Testis (tissue), 2 donors: ENCODE results near the gene LRRK1.

Experiments
- POLR2A ChIP-seq: fragments of 450-650 bp; IDR thresholded peaks from one replicate; pipeline ENCODE4 v1.6.1; 2017; ENCODE audit warnings: antibody characterized with exemption, mild to moderate bottlenecking, moderate library complexity
- TF ChIP-seq, protein P1 (sequence below), 3 experiments: fragments of 450-650 bp in 2 of 3; fragments of 200-600 bp in 1 of 3; sonication (generic) in 1 of 3; IDR thresholded peaks; one replicate each; pipeline ENCODE4 v1.5.1; 2016 to 2019; ENCODE audit warnings: antibody characterized with exemption in 3 of 3, mild to moderate bottlenecking in 2 of 3, moderate library complexity in 1 of 3

DNA sequence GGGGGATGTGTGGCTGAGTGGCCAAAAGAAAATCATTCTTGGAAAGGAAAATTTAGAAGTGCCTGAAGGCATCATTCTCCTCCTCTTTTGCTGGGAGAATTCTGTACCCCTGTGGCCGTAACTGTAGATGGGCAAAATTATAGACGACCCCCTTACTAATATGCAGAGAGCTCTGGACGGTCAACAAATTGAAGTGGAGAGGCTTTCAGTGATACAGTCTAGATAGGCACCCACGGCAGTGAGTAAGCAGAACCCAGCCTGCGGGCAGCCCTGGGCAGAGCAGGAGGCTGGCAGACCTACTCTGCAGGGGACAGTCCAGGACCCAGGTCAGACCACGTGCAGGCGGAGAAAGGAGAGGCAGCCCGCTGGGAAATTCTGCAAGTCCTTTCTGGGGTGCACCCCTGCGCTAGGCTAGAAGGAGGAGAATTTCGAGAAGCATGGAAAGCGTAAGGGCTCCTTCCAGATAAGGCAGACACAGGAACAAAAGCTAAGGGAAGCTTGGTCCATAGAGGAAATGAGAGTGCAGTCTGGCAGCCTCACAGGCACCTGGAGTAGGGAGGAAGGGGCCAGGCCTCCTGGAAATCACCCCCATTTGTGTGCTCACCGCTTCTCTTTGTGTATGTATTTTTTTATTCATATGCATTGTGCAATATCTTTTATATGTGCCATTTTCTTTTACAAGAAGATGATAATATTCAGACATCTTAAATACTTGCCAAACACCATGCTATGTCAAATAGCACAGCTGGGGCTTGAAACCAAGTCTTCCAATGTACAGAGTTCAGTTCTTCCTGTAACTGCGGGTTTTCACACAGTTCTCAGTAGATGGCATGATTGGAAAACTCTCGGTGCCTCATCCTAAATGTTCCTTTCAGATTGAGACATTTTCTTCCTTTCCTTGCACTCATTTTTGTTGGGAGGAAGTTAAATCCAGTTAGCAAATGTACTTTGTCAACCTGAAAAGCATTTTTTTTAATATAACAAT, 40.2 kb downstream of the LRRK1 start:
- TF ChIP-seq, protein P1, sequence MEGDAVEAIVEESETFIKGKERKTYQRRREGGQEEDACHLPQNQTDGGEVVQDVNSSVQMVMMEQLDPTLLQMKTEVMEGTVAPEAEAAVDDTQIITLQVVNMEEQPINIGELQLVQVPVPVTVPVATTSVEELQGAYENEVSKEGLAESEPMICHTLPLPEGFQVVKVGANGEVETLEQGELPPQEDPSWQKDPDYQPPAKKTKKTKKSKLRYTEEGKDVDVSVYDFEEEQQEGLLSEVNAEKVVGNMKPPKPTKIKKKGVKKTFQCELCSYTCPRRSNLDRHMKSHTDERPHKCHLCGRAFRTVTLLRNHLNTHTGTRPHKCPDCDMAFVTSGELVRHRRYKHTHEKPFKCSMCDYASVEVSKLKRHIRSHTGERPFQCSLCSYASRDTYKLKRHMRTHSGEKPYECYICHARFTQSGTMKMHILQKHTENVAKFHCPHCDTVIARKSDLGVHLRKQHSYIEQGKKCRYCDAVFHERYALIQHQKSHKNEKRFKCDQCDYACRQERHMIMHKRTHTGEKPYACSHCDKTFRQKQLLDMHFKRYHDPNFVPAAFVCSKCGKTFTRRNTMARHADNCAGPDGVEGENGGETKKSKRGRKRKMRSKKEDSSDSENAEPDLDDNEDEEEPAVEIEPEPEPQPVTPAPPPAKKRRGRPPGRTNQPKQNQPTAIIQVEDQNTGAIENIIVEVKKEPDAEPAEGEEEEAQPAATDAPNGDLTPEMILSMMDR (IDR thresholded peaks at IDR 0.05): no peak
- TF ChIP-seq POLR2A: no peak
